Caco-2 (cell line): ENCODE measurements around the gene ECE1. TPM values are rescaled to one million over a fixed set of nuclear protein-coding genes. Genes with fewer than 3 reads are reported as not detected.

Source experiments
- BruUV-seq: library from RNA; stranded (reverse); fragments of 400-500 nt; replicated peaks from 2 replicates; lab custom pipeline; 2021; lab: Mats Ljungman, UMichigan
- CTCF ChIA-PET: fragments of 300-600 bp; sonication (Branson Sonifier 250); formaldehyde crosslinking; loops from one replicate; lab custom pipeline; 2022; ENCODE audit warnings: antibody characterized with exemption; lab: Charles Lee
- POLR2A ChIA-PET: fragments of 300-600 bp; sonication (Branson Sonifier 250); formaldehyde crosslinking; loops from one replicate; lab custom pipeline; 2022; ENCODE audit warnings: antibody characterized with exemption; lab: Charles Lee
- DNase-seq, 2 experiments: peaks; one replicate each; pipeline versions ENCODE4 v3.0.0 to v3.0.0-alpha.2; 2020 to 2022
- H3K27me3 ChIP-seq: replicated peaks from 2 replicates; pipeline ENCODE4 v1.6.0; 2011; ENCODE audit warnings: low read length; ENCODE audit not compliant: control insufficient read depth, insufficient read depth
- H3K36me3 ChIP-seq: 2 replicates; pipeline ENCODE4 v1.5.1; 2011; ENCODE audit warnings: low read length; ENCODE audit not compliant: control insufficient read depth, insufficient read depth
- H3K4me1 ChIP-seq: fragments of 250-450 bp; sonication (Bioruptor Pico); 2 replicates; pipeline ENCODE4 v1.5.1; 2020; ENCODE audit warnings: mild to moderate bottlenecking
- H3K4me3 ChIP-seq: 2 replicates; pipeline ENCODE4 v1.5.1; 2011; ENCODE audit warnings: low read depth, mild to moderate bottlenecking, control low read depth, low read length
- H3K9me3 ChIP-seq: fragments of 250-450 bp; sonication (Bioruptor Pico); 2 replicates; pipeline ENCODE4 v1.5.1; 2020; ENCODE audit warnings: mild to moderate bottlenecking, moderate library complexity
- H3K27ac Mint-ChIP-seq: one replicate; pipeline ENCODE4 v1.8.0; 2022; ENCODE audit warnings: mixed read lengths; ENCODE audit not compliant: unreplicated experiment
- H3K27me3 Mint-ChIP-seq: one replicate; pipeline ENCODE4 v1.8.0; 2022; ENCODE audit warnings: mixed read lengths; ENCODE audit not compliant: insufficient read depth, unreplicated experiment
- H3K36me3 Mint-ChIP-seq: one replicate; pipeline ENCODE4 v1.8.0; 2022; ENCODE audit warnings: mild to moderate bottlenecking, mixed read lengths; ENCODE audit not compliant: insufficient read depth, unreplicated experiment
- H3K4me1 Mint-ChIP-seq: one replicate; pipeline ENCODE4 v1.8.0; 2022; ENCODE audit warnings: low read depth, mixed read lengths; ENCODE audit not compliant: unreplicated experiment
- H3K4me3 Mint-ChIP-seq: one replicate; pipeline ENCODE4 v1.8.0; 2022; ENCODE audit warnings: mild to moderate bottlenecking, moderate library complexity, mixed read lengths; ENCODE audit not compliant: unreplicated experiment
- H3K9me3 Mint-ChIP-seq: one replicate; pipeline ENCODE4 v1.8.0; 2022; ENCODE audit warnings: mixed read lengths; ENCODE audit not compliant: unreplicated experiment
- intact Hi-C: fragments of 100-400 bp; cut with micrococcal nuclease; formaldehyde crosslinking; loops from one replicate; pipeline ENCODE4 v1.10.0; 2022; ENCODE audit not compliant: unreplicated experiment
- total RNA-seq: library from RNA; stranded (reverse); gene quantifications from 2 replicates; pipeline ENCODE4 v1.2.3, GENCODE V29; 2022
- TF ChIP-seq, protein P1 (sequence below), 2 experiments: fragments of 200-600 bp in 1 of 2; IDR thresholded peaks; 1 replicate in 1 of 2; 2 replicates in 1 of 2; pipeline versions ENCODE4 v1.5.1 to v1.8.0; 2011 to 2022; ENCODE audit warnings: antibody characterized with exemption in 1 of 2, control low read depth in 1 of 2, inconsistent platforms in 1 of 2, low read depth in 1 of 2, low read length in 1 of 2, mild to moderate bottlenecking in 1 of 2, moderate library complexity in 1 of 2; ENCODE audit not compliant: insufficient read depth in 1 of 2, severe bottlenecking in 1 of 2, unreplicated experiment in 1 of 2

ECE1 gene
- total RNA-seq, 1 experiment from 2014 or later, result 50.2 TPM

DNA sequence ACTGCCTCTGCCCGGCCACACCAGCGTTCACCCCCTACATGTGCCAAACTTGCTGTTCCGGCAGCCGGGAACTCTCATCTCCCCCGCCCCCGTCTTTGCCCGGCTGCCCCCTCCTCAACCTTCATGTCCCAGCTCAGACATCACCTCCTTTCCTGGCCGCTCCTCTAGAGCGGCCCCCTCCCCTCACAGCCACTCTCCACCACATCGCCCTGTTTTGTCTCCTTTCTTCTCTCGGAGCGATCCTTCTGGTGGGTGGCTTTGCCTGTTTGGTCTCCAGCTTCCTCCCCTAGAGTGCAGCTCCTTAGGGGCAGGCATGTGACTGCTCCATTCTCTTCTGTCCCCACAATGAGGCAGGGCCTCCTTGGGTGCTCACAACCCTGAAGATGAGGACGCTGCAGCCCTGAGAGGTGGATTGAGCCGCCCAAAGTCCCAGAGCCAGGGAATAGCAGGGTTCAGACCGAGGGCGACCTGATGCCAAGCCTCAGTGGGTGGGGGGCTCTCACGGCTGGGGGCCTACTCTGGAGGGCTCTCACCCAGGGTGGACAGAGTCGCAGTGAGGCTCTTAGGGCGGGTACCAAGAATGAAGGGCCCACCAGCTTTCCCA is 44.9 kb upstream of the ECE1 start:
- Mint-ChIP-seq H3K4me1 (peaks cover 10% of the 10 kb centered on the region), H3K36me3 (no peaks in the 10 kb centered on the region), H3K27ac (peak overlapping the region; percentile 26), H3K27me3 (no peaks in the 10 kb centered on the region), H3K4me3 (no peak overlapping the region), H3K9me3 (no peaks in the 10 kb centered on the region)
- DNase-seq, result no peak
- POLR2A ChIA-PET, result no interaction called here
- intact Hi-C loops, result loop anchor here (2.0 kb wide), 1 partner anchor 80 kb away; no protein-coding TSS in a partner anchor
- TF ChIP-seq, protein P1, sequence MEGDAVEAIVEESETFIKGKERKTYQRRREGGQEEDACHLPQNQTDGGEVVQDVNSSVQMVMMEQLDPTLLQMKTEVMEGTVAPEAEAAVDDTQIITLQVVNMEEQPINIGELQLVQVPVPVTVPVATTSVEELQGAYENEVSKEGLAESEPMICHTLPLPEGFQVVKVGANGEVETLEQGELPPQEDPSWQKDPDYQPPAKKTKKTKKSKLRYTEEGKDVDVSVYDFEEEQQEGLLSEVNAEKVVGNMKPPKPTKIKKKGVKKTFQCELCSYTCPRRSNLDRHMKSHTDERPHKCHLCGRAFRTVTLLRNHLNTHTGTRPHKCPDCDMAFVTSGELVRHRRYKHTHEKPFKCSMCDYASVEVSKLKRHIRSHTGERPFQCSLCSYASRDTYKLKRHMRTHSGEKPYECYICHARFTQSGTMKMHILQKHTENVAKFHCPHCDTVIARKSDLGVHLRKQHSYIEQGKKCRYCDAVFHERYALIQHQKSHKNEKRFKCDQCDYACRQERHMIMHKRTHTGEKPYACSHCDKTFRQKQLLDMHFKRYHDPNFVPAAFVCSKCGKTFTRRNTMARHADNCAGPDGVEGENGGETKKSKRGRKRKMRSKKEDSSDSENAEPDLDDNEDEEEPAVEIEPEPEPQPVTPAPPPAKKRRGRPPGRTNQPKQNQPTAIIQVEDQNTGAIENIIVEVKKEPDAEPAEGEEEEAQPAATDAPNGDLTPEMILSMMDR (IDR thresholded peaks at IDR 0.05; ENCODE audit: insufficient read depth in 1 of 2, low read depth in 1 of 2, low read length in 1 of 2, severe bottlenecking in 1 of 2, unreplicated experiment in 1 of 2), result no peak
- H3K9me3 ChIP-seq, result no peaks in the 10 kb centered on the region
- CTCF ChIA-PET, result no interaction called here
- peaks cover 17% of the 10 kb centered on the region for H3K4me1 ChIP-seq
- no peaks in the 10 kb centered on the region for H3K27me3 ChIP-seq
- H3K36me3 ChIP-seq, result peaks cover 2% of the 10 kb centered on the region; the same call in 1 of the 2 replicates
- no peak overlapping the region for H3K4me3 ChIP-seq
- BruUV-seq, result no TSS peak

DNA sequence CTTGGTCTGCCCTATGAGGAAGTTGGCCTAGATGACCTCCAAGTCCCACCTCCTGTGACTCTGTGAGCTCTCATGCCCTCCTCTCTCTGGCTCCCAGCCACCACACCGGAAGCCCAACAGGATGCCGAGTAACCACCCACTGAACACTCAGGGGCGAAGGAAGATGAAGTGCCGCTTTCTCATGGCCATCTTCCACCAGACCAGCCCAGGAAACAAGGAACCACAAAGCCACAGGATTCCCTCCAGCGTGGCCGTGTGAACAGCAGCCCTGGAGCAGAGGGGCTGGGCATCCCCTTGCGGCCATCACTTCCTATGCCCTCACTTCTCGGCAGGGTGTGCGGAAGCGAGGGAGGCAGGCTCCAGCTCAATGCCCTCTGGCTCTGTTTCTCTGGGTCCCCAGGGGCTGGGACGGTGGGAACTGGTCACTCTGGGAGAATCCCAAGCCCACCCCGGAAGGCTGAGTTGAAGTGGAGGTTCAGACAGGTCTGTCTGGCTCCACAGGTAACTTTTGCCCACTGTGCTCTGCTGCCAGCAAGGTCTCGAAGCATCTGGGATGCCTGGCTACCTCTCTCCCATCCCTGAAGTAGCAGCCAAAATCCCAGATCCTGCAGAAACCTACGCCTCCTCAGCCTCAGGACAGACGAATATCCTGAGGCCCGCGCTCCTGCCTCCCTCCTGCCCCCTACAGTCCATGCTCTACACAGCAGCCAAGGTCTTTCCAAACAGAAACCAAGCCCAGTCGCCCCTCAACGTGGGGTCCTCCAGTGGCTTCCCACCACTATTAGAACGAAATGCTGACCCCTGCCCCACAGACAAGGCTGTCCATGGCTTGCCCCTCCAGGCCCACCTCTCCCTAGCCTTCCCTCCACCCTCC is 44.2 kb upstream of the ECE1 start:
- H3K4me1 ChIP-seq, result peaks cover 19% of the 10 kb centered on the region
- DNase-seq, result peak in 1 of 2 experiments; percentile 44
- ChIA-PET CTCF (interaction anchor here (1.2 kb wide), 1 partner anchor 64 kb away, joined by 3 read pairs; no protein-coding TSS in a partner anchor), POLR2A (no interaction called here)
- no peak overlapping the region for H3K4me3 ChIP-seq
- no peaks in the 10 kb centered on the region; the same call in 1 of the 2 replicates for H3K36me3 ChIP-seq
- H3K27me3 Mint-ChIP-seq, result no peaks in the 10 kb centered on the region
- H3K9me3 Mint-ChIP-seq, result no peaks in the 10 kb centered on the region
- no peaks in the 10 kb centered on the region for H3K36me3 Mint-ChIP-seq
- TF ChIP-seq, protein P1 (IDR thresholded peaks at IDR 0.05; ENCODE audit: insufficient read depth in 1 of 2, low read depth in 1 of 2, low read length in 1 of 2, severe bottlenecking in 1 of 2, unreplicated experiment in 1 of 2), result peak; percentile 36 to 39
- H3K27ac Mint-ChIP-seq, result no peak overlapping the region
- H3K27me3 ChIP-seq, result no peaks in the 10 kb centered on the region
- no TSS peak for BruUV-seq
- peaks cover 13% of the 10 kb centered on the region for H3K4me1 Mint-ChIP-seq
- intact Hi-C loops, result loop anchor here (2.0 kb wide), 1 partner anchor 80 kb away; no protein-coding TSS in a partner anchor
- no peak overlapping the region for H3K4me3 Mint-ChIP-seq
- H3K9me3 ChIP-seq, result no peaks in the 10 kb centered on the region

DNA sequence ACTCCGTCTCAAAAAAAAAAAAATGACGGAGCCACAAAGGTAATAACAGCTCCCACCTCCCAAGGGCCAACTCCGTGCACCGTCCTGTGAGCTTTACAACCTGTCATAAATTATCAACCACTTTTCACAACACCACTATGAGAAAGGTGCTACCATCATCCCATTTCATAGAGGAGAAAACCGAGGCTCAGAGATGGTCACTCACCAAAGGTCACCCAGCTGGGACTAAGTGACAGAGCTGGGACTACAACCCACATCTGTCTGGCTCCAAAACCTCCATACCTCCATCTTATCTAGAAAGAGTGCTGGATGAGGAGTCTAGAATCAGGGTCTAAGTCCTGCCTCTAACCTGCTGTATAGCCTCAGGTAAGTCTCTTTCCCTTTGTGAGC is 43.6 kb upstream of the ECE1 start:
- H3K9me3 ChIP-seq, result no peaks in the 10 kb centered on the region
- ChIA-PET POLR2A (no interaction called here), CTCF (interaction anchor here (1.2 kb wide), 1 partner anchor 63 kb away, joined by 3 read pairs; no protein-coding TSS in a partner anchor)
- Mint-ChIP-seq H3K27me3 (no peaks in the 10 kb centered on the region), H3K4me3 (no peak overlapping the region), H3K9me3 (no peaks in the 10 kb centered on the region), H3K27ac (no peak overlapping the region), H3K36me3 (no peaks in the 10 kb centered on the region), H3K4me1 (peaks cover 15% of the 10 kb centered on the region)
- intact Hi-C loops, result loop anchor here (2.0 kb wide), 1 partner anchor 79 kb away; no protein-coding TSS in a partner anchor
- H3K4me3 ChIP-seq, result no peak overlapping the region
- peaks cover 19% of the 10 kb centered on the region for H3K4me1 ChIP-seq
- no peaks in the 10 kb centered on the region for H3K27me3 ChIP-seq
- no peaks in the 10 kb centered on the region; the same call in 1 of the 2 replicates for H3K36me3 ChIP-seq
- no TSS peak for BruUV-seq
- no peak for DNase-seq
- TF ChIP-seq, protein P1 (IDR thresholded peaks at IDR 0.05; ENCODE audit: insufficient read depth in 1 of 2, low read depth in 1 of 2, low read length in 1 of 2, severe bottlenecking in 1 of 2, unreplicated experiment in 1 of 2), result no peak
